GM18861 (cell line): Measurements from ENCODE around the gene THAP10.
"Not testable (repeated sequence)": the region's sequence is repeated elsewhere in the genome, so short reads cannot be mapped to it uniquely, and the experiment has no call there.

Source experiments
- ATAC-seq: cut with Tn5 transposase; IDR thresholded peaks from one replicate; pipeline ENCODE4 v1.9.1; 2021; ENCODE audit not compliant: unreplicated experiment

THAP10 gene

DNA sequence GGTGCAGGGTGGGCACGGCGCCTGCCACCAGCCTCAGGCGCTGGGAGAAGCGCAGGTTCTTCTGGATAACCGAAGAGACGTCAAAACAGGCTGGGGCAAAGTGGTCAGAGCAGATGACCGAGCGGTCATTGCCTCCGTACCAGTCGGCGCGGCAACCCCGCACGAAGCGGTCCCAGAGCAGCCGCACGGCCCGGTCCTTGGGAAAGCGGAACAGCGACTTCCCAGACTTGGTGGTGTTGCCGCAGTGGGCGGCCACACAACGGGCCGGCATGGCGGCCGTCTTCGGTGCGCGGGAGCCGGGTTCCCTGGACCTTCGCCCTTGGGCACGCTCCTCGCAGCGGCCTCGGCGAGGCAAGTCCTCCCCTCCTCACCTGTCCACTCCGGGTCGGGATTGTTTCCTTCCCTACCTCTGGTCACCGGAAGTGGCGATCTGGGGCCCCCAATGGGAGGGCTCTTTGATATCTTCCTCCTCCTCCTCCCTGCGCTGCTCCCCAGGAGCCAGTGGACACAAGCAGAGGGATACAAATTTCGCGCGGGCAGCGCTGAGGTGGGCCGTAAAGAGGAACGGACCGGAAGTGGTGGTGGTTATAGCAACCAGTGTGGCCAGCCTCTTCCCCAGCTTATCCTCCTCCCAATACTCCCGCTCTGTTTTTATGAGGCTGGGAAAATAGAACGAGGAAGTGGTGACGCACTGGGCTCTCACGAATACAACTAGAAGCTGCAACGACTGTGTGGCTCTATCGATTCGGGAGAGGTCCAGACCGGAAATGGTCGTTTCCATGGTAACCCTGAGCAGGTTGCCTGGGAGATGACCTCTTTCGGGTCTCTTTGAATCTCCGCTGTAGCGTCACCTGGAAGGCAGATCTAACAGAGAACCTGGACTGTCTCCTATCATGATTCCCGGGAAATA is at the start of gene THAP10, which contains the start of gene LRRC49:
Gene THAP10, minus strand, starts transcription at position 432 of the 910 bp plus-strand sequence. Its CDS starts 161 bp downstream, at position 271.
Gene LRRC49, plus strand, starts transcription at position 825 of the 910 bp plus-strand sequence. Its CDS starts 69 bp downstream, at position 894.
- peak; percentile 56 for ATAC-seq

- no peak for ATAC-seq
Measured at GRCh38 chr15:70936326-70936725, 44.1 kb upstream of the THAP10 start.

GRCh38 chr15:70935631-70936030 is 43.4 kb upstream of the THAP10 start:
- no peak for ATAC-seq

- no peak for ATAC-seq
Measured at GRCh38 chr15:70933411-70933810, 41.2 kb upstream of the THAP10 start.

DNA sequence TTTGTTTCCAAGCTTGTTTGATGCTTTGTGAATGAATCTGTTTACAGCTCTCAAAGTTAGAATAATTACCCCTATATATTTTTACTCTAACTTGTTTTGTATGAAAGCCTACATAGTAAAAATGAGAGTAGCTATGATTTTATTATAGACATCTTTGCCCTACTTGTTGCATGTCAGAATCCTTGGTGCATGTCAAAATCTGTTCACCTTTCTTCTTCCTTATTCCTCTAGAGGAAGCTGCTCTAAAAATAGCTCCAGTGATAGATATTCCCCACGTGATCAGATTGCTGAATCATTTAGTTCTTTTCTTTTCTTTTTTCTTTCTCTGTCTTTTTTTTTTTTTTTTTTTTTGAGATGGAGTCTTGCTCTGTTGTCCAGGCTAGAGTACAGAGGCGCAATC is 40.2 kb upstream of the THAP10 start:
- ATAC-seq, result no peak

DNA sequence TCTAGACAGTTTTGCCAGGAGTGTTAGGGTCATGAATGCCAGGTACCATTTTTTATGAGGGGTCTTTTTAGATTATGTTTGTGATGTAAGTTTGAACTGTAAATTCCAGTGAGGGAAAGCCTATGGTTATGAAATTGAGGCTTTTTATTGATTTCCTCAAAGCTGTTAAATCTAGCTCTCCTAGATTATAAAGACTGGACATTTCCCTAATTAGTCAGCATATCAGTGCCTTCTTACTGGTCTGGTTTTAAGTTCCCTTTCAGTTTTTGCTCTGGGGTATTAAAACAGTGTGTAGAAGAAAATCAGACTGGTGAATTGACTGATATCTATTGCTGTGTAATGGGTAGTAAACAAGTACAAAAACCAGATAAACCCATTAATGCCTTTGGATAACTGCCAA is 39.6 kb upstream of the THAP10 start:
- no peak for ATAC-seq

- ATAC-seq, result not testable (repeated sequence)
Measured at GRCh38 chr15:70926914-70927313, 34.7 kb upstream of the THAP10 start.

DNA sequence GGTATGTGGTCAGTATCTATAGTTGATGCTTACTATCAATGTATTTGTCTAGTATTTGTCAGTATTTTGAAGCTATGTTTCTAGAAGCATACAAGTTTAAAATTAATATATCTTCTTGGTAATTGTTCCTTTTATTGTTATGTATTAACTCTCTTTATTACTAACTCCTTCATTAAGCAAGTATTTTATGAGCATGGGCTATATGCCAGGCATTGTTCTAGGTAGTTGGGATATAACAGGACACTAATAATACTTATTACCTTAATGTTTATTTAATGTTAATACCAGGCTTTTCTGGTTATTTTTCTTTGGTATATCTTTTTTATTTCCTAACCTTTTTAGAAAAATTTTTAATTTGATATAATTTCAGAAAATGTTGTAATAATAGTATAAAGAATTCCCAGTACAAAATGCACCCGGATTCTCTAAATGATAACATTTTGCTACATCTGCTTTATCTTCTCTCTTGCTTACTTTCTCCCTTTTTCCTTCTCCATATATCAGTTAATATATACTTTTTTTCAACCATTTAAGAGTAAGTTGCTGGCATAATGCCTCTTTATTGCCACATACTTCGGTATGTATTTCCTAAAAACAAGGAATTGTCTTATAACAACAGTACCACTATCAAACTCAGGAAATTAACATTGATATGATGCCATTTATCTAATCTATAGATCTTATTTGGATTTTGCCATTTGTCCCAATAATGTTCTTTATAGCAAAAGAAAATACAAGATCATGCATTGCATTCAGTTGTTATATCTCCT is 31.3 kb upstream of the THAP10 start:
- ATAC-seq, result no peak

DNA sequence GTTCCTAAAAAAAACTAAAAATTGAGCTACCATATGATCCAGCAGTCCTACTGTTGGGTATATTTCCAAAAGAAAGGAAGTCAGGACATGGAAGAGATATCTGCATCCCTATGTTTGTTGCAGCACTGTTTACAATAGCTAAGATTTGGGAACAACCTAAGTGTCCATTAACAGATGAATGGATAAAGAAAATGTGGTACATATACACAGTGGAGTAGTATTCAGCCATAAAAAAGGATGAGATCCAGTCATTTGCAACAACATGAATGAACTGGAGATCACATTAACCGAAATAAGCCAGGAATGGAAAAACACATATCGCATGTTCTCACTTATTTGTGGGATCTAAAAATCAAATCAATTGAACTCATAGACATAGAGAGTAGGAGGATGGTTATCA is 29.9 kb upstream of the THAP10 start:
- ATAC-seq, result no peak

DNA sequence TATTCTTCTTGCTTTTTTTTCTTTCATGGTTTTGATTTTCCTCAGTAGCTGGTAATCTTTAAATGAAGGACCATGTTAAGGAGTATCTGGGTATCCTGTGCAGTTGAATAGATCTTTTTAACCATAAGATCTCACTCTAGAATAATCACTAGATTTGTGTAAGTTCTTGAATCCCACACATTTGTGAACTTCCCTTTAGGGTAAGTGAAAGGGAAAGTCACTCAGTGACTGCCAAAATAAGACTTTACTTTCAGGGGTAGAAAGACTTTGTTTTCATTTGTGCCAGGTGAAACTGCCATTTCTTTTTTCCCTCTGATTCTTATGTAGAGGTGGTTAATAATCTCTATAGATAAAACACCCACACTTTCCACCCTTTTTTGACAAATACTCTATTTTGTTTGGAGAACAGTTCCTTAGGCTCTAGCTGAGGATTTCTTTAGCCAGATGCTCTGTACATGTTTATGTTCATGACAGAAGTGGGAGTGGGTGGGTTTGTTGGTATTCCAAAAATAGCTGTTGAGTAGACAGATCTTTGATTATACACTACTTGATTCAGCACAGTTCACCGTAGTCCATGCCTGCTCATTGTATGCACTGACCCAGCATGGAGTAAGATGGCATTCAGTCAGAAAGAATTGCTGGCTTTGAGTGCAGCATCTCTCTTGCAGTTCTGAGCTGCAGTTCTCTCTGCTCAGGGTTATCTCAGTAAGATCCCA is 28.9 kb upstream of the THAP10 start:
- no peak for ATAC-seq

DNA sequence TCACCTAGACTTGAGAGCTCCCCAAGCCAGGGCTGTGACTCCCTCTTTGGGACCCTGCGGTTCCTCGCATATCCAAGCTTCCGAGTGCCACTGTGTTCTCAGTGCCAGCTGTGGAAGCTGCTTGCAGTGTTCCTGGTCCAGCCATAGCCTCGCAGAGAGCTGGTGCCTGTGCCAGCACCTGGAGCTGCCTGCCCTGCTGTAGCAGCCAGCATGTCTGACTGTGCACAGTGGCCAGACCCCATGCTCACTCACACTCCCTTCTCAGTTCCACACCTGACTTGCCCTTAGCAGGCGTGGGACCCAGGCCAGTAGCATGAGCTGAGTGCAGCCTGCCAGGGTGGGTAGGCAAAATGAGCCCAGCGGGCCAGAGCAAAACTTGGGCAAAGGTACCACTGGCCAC is 25.7 kb upstream of the THAP10 start:
- ATAC-seq, result no peak

- ATAC-seq, result no peak
Measured at GRCh38 chr15:70916531-70916930, 24.3 kb upstream of the THAP10 start.

DNA sequence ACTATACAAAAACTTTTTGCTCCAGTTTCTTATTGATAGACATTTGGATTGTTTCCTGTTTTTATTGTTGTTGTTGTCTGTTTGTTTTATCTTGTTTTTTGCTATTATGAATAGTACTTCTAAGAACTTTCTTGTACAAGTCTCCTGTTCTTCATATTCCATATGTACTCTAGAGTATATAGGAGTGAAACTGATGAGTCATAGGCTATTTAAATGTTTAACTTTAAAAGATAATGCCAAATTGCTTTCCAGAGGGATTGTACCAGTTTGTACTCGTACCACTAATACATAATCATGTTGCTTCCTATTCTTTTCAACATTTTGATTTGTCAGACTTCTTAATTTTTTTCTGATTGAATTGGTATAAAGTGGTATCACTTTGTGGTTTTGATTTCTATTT is 20.0 kb upstream of the THAP10 start:
- no peak for ATAC-seq

DNA sequence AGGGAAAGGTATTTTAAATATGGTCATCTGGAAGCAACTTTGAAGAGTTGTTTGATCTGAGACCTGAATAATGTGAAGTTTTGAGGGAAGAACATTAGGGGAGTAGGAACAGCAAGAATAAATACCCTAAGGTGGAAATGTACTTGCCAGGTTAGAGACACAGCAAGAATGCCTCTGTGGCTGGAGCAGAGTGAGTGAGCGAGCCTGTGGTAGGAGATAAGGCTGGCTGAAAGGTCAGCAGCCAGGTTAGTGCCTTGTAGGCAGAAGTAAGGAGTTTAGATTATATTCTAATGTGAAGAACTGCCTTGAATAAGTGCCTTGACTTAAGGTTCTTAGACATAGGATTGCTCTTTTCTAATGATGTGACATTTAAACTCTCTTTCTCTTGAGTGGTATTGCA is 18.7 kb upstream of the THAP10 start:
- ATAC-seq, result no peak

GRCh38 chr15:70907784-70908471 is 15.7 kb upstream of the THAP10 start:
- ATAC-seq, result no peak

GRCh38 chr15:70906842-70907241 is 14.6 kb upstream of the THAP10 start:
- no peak for ATAC-seq

GRCh38 chr15:70902107-70902506 is 9.9 kb upstream of the THAP10 start:
- ATAC-seq, result no peak

DNA sequence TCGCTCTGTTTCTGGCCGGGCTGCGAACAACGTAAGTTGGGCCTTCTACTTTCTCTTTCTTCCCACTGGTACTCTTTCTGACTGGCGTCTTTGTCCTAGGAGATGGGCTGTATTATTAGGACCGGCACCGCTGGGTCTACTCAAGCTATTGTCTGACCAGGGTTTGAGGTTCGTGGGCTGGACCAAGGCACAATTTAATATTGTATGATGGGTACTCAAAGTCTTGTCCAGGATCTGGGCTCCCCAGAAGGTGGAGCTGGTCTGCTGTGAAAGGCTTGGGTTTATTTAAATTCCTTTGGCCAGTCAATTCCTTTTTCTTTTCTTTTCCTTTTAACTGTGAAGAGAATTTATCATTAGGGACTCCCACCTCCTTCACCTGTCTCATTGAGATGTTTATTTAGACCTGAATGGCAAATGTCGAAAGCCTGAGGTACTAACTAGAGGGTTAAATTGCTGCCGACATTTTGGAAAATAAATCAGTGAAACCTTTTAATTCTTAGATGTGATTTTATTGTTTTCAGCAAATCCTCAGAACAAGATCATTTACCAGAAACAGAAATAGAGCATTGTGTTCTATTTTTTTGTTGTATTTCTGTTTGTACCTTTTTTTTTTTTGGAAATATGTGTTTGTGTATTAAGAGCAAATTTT is 803 bp upstream of the THAP10 start:
- ATAC-seq, result no peak

DNA sequence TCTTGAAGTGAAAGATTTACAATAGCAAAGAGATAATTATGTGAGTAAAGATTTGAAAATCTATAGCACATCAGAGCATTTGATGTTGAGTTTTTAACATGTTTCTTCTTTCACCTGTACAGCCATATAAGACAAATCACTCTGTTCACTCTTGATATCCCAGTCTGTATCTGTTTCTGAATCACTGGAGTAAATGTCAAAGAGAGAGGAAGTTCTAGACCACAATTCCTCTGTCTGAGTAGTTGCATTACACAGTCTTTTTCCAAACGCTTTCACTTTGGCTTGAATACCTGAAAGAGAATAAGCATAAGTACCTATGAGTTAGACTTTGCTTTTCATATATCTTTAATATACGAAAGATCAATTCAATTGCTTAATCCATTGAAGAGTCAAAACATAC is 9.9 kb downstream of the THAP10 start:
- no peak for ATAC-seq

GRCh38 chr15:70880781-70881180 is 11.5 kb downstream of the THAP10 start:
- ATAC-seq, result no peak
